Muscle of back (tissue), 11 donors: Measurements from ENCODE around the gene ZNF451. TPM values are rescaled to one million over a fixed set of nuclear protein-coding genes. Genes with fewer than 3 reads are reported as not detected.

Experiments used
- DNase-seq, 3 donors: peaks; one replicate each; pipeline versions ENCODE4 v3.0.0 to v3.0.0-alpha.2; 2013
- polyA plus RNA-seq, 10 donors: library from polyadenylated mRNA; unstranded; fragments of 120-200 nt; gene quantifications; one replicate each; pipeline ENCODE4 v1.2.1, GENCODE V29; 2013; ENCODE audit not compliant: insufficient read length in 10 of 10

The ZNF451 gene
- polyA plus RNA-seq, 10 donors = 17.4 to 32.0 (median 24.9) TPM

DNA sequence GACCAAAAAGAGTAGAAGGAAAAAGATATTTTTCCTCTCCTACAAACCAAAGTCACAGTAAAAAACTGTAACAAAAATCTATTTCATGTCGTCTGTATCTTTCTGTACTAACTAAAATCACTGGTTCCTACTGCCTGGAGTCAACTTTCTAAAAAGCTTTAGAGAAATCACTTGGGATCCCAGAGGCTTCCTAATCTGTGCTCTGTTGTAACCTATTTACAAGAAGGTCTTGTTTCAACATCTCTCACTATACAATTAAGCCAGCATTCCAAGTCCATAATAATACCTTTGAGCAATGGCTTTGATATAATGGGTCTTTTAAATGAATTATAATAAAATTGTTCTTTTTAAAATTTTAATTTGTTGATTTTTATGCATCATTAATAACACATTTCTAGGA is 111.7 kb downstream of the ZNF451 start:
- no peak for DNase-seq

DNA sequence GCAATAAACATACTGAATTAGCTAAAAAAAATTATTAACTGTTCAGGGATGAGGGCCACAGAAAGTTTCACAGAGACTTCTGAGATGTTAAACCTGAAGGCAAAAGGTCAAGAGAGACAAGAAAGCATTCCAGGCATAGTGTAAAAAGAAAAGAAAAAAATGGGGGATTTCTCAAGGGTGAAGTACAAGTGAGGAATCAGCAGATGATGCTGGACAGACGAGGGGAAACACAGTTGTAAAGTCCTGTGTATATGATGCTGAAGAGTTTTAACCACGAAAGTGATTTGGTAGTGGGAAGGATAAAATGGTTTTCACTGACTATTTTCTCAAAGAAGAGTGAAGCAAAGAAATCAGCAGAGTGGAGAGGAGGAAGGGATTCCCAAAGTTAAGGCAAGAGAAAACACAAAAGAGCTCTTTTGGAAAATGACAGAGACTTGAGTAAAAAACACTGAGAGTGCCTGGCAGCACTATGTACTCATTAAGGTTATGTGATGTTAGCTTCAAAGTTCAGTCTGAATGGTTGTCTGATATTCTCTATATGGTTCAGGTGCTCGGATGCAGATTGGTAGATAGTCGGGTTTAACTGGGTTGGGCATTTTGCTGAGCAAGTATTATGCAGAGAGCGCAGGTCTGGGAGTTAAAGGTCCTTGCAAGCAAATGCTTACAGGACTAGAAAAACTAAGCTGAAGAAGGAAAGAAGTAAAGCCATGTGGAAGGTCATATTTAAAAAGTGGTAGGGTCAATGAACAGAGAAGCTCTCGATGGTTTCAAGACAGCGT is 115.8 kb downstream of the ZNF451 start:
- DNase-seq = no peak

- DNase-seq = no peak
Observed at GRCh38 chr6:57207141-57207540, 117.2 kb downstream of the ZNF451 start.

- no peak for DNase-seq
Observed at GRCh38 chr6:57207872-57208271, 117.9 kb downstream of the ZNF451 start.

- no peak for DNase-seq
Observed at GRCh38 chr6:57209030-57209429, 119.0 kb downstream of the ZNF451 start.

DNA sequence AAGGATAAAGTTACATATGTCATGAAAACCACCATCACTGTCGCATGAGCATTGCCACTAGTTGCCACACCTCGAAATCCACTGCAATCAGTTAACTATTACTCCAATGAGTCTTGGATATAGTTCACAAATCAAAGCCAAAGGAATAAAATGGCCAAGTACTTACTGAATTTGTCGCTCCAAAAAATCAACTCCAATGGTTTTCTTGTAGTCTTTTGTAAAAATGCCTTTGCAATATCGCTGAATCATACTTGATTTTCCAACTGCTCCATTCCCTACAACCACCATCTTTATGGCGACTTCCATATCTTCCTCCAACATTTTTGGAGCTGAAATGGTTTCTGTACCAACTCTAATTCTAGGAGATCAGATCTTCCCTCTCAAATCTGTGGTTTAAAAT is 120.1 kb downstream of the ZNF451 start:
- DNase-seq = no peak

DNA sequence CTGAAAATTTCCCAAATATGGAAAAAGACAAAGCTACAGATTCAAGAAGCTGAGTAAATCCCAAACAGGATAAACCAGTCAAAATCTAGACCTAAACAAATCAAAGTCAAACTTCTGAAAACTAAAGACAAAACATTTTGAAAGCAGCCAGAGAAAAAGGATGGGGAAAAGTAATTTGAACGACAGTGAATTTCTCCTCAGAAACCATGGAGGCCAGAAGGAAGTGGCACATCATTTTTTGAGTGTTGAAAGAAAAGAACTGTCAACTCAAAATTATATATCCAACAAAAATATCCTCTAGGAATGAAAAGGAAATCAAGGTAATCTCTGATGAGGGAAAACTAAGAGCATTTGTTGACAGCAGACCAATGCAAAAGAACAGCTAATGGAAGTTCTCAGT is 125.3 kb downstream of the ZNF451 start:
- no peak for DNase-seq

GRCh38 chr6:57216235-57217101 is 126.5 kb downstream of the ZNF451 start:
- no peak for DNase-seq

DNA sequence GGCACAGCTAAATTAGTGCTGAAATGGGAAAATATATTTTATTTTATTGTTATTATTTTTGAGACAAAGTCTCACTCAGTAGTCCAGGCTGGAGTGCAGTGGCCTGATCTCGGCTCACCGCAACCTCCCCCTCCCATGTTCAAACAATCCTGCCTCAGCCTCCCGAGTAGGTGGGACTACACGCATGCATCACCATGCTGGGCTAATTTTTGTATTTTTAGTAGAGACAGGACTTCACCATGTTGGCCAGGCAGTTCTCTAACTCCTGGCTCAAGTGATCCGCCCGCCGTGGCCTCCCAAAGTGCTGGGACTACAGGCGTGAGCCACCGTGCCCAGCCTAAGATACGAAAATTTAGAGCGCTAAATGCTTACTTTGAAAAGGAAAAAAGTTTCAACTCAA is 127.3 kb downstream of the ZNF451 start:
- DNase-seq = no peak

Other genes starting within 250 kb of the ZNF451 start
- 1 to 10 TPM in 3 of 10 donors, under 1 TPM in 7; 0.43 to 1.8 (median 0.64) TPM for gene BEND6, start 135.1 kb upstream of the ZNF451 start, polyA plus RNA-seq
- 10 to 100 TPM; 11.7 to 17.7 (median 13.9) TPM for gene KIAA1586, start 43.5 kb upstream of the ZNF451 start, polyA plus RNA-seq
- gene BAG2, start 82.1 kb downstream of the ZNF451 start, polyA plus RNA-seq = 10 to 100 TPM in 9 of 10 donors, 1 to 10 TPM in 1; 9.2 to 14.7 (median 11.0) TPM
- gene RAB23, start 132.1 kb downstream of the ZNF451 start, polyA plus RNA-seq = 10 to 100 TPM; 14.7 to 22.3 (median 18.0) TPM
- gene PRIM2, start 227.4 kb downstream of the ZNF451 start, polyA plus RNA-seq = 10 to 100 TPM in 1 of 10 donors, 1 to 10 TPM in 9; 5.8 to 11.1 (median 7.5) TPM